Measurements from ENCODE around the gene CFAP54.

Gene CFAP54

DNA sequence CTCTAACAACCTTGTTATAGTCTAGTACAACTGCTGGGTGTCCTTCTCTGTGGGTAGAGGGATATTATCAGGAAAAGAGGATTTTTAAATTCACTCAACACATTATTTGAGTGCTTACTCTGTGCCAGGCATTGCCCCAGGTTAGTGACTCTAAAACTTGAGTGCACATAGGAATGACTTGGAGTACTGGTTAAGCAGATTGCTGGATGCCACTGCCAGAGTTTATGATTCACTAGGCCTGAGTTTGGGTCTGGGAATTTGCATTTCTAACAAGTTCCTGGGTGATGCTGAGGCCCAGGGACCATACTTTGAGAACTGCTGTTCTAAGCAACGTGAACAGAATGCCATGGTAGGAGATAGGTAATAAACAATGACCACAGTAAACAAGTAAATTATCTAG lies 96.6 kb downstream of the CFAP54 start:
- ATAC-seq, result no peak

GRCh38 chr12:96587691-96588090 lies 98.3 kb downstream of the CFAP54 start:
- no peak for ATAC-seq
- TF ChIP-seq ZNF565 (CRISPR knock-in tag; conservative IDR thresholded peaks at IDR 0.05; ENCODE audit: low read depth), result no peak
- no peak for TF ChIP-seq ZNF70 (CRISPR knock-in tag; IDR thresholded peaks at IDR 0.05)
- TF ChIP-seq TOX (CRISPR knock-in tag; IDR thresholded peaks at IDR 0.05; ENCODE audit: borderline replicate concordance), result no peak
- no peak for TF ChIP-seq PATZ1 (CRISPR knock-in tag; IDR thresholded peaks at IDR 0.05; ENCODE audit: borderline replicate concordance)
- no peak for TF ChIP-seq RARB (CRISPR knock-in tag; IDR thresholded peaks at IDR 0.05)
- no peak for TF ChIP-seq TSHZ2 (CRISPR knock-in tag; IDR thresholded peaks at IDR 0.05)
- TF ChIP-seq ZFP30 (CRISPR knock-in tag; IDR thresholded peaks at IDR 0.05), result no peak
- no peak for TF ChIP-seq OSR1 (CRISPR knock-in tag; IDR thresholded peaks at IDR 0.05)
- TF ChIP-seq ISL1 (CRISPR knock-in tag; IDR thresholded peaks at IDR 0.05), result no peak
- no peak for TF ChIP-seq SNAI2 (CRISPR knock-in tag; IDR thresholded peaks at IDR 0.05)
- TF ChIP-seq ZNF8 (CRISPR knock-in tag; IDR thresholded peaks at IDR 0.05), result no peak
- TF ChIP-seq, protein P1, sequence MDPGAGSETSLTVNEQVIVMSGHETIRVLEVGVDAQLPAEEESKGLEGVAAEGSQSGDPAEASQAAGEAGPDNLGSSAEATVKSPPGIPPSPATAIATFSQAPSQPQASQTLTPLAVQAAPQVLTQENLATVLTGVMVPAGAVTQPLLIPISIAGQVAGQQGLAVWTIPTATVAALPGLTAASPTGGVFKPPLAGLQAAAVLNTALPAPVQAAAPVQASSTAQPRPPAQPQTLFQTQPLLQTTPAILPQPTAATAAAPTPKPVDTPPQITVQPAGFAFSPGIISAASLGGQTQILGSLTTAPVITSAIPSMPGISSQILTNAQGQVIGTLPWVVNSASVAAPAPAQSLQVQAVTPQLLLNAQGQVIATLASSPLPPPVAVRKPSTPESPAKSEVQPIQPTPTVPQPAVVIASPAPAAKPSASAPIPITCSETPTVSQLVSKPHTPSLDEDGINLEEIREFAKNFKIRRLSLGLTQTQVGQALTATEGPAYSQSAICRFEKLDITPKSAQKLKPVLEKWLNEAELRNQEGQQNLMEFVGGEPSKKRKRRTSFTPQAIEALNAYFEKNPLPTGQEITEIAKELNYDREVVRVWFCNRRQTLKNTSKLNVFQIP (CRISPR knock-in tag; IDR thresholded peaks at IDR 0.05; ENCODE audit: borderline replicate concordance, low read depth), result no peak

More for the DNA sequence above, 96.6 kb downstream of the CFAP54 start:
- TF ChIP-seq ZC3H10 (CRISPR knock-in tag; IDR thresholded peaks at IDR 0.05) (no peak), ZNF8 (CRISPR knock-in tag; IDR thresholded peaks at IDR 0.05) (no peak), ZFP30 (CRISPR knock-in tag; IDR thresholded peaks at IDR 0.05) (no peak), PATZ1 (CRISPR knock-in tag; IDR thresholded peaks at IDR 0.05; ENCODE audit: borderline replicate concordance) (no peak), TSHZ2 (CRISPR knock-in tag; IDR thresholded peaks at IDR 0.05) (no peak), SNAI2 (CRISPR knock-in tag; IDR thresholded peaks at IDR 0.05) (no peak), TOX (CRISPR knock-in tag; IDR thresholded peaks at IDR 0.05; ENCODE audit: borderline replicate concordance) (no peak), TCF4 (CRISPR knock-in tag; IDR thresholded peaks at IDR 0.05; ENCODE audit: borderline replicate concordance) (no peak), ZNF565 (CRISPR knock-in tag; conservative IDR thresholded peaks at IDR 0.05; ENCODE audit: low read depth) (no peak), CREB5 (CRISPR knock-in tag; IDR thresholded peaks at IDR 0.05; ENCODE audit: low read depth) (no peak), ARNTL (CRISPR knock-in tag; IDR thresholded peaks at IDR 0.05; ENCODE audit: borderline replicate concordance, low read depth) (no peak), BACH2 (CRISPR knock-in tag; IDR thresholded peaks at IDR 0.05; ENCODE audit: borderline replicate concordance) (no peak), ZFP3 (CRISPR knock-in tag; IDR thresholded peaks at IDR 0.05) (no peak), ESRRG (CRISPR knock-in tag; IDR thresholded peaks at IDR 0.05) (no peak)
- TF ChIP-seq, protein P1 (CRISPR knock-in tag; IDR thresholded peaks at IDR 0.05; ENCODE audit: borderline replicate concordance, low read depth), result no peak

Measured in SK-N-SH treated with all-trans-retinoic acid at 6 μM for 48 hours (cell line).